ENCODE measurements around the gene EIF4G3. TPM values are rescaled to one million over a fixed set of nuclear protein-coding genes. Genes with fewer than 3 reads are reported as not detected.
A peak's percentile ranks its signal among the peaks of the same experiment; 100 is the strongest.
"Not testable (repeated sequence)": the region's sequence is repeated elsewhere in the genome, so short reads cannot be mapped to it uniquely, and the experiment has no call there.

Gene EIF4G3
- total and polyA plus RNA-seq, 5 donors = 17.9 to 48.5 (median 42.7) TPM

DNA sequence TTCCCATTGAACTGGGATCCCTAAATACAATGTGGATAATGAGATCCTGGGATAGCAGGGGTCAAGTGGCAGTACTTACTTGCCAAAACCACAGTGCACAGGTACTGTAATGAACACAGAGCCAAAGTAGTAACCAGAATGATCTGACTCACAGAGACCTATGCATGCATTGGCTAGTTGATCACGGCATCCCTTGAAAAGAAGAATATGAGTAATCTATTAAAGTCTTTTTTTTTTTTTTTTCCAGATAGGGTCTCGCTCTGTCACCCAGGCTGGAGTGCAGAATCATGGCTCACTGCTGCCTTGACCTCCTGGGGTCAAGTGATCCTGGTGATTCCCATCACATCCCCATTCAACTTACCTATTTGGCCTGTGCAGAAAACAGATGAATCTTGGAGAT is 29.4 kb upstream of the EIF4G3 start:
- Histone ChIP-seq H3K27ac (ENCODE audit: low read length) (no peak overlapping the region), H3K4me1 (ENCODE audit: control insufficient read depth, insufficient read depth, low read length) (no peaks in the 10 kb centered on the region), H3K27me3 (ENCODE audit: control insufficient read depth, insufficient read depth) (no peaks in the 10 kb centered on the region), H3K4me3 (ENCODE audit: low read length) (no peak overlapping the region), H3K9me3 (ENCODE audit: control insufficient read depth, low read length) (no peaks in the 10 kb centered on the region)
- ATAC-seq (no peak), DNase-seq (no peak)
- intact Hi-C loops (cut with DNase I) = no loop called here
- WGBS = 80% methylated on average over 2 of the region's 2 CpGs

DNA sequence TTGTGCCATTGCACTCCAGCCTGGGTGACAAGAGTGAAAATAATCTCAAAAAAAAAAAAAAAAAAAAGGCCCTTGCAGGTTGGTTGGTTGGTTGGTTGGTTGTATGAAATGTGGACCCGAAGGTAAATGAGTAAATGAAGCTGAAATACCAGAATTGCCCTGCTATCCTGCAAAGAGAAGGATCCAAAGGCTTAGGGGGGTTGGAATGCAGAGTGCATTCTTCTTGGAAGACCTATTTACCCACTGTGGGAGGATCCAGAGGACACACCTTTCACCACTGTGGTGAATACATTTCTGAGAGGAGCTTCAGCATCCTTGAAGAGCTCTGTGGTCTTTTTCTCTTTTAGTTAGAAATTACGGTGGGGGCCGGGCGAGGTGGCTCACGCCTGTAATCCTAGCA is 28.7 kb upstream of the EIF4G3 start:
- intact Hi-C loops (cut with DNase I) = no loop called here
- Histone ChIP-seq H3K27me3 (ENCODE audit: control insufficient read depth, insufficient read depth) (no peaks in the 10 kb centered on the region), H3K27ac (ENCODE audit: low read length) (no peak overlapping the region), H3K4me1 (ENCODE audit: control insufficient read depth, insufficient read depth, low read length) (no peaks in the 10 kb centered on the region), H3K9me3 (ENCODE audit: control insufficient read depth, low read length) (no peaks in the 10 kb centered on the region), H3K4me3 (ENCODE audit: low read length) (no peak overlapping the region)
- ATAC-seq = no peak
- DNase-seq = no peak
- 94% methylated on average over 5 of the region's 5 CpGs for WGBS

DNA sequence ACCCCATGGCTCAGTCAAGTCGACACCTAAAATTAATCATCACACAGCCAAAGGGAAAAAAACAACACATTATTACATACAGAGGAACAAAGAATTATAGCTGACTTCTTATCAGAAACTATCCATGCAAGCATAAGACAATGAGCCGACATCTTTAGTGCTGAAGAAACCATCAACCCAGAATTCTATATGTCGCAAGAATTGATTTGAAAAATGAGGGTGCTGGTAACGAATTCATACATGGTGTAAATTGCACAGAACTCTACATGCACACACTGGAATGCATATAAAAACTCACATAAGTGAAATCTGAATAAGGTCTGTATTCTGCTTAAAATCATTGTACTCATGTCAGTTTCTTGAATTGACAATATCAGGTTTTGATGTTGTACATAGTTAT is 25.0 kb upstream of the EIF4G3 start:
- H3K9me3 ChIP-seq (ENCODE audit: control insufficient read depth, low read length) = no peaks in the 10 kb centered on the region
- no peak for ATAC-seq
- H3K27ac ChIP-seq (ENCODE audit: low read length) = no peak overlapping the region
- intact Hi-C loops (cut with DNase I) = no loop called here
- WGBS = 89% methylated on average over 4 of the region's 4 CpGs
- H3K4me3 ChIP-seq (ENCODE audit: low read length) = no peak overlapping the region
- DNase-seq = no peak
- H3K4me1 ChIP-seq (ENCODE audit: control insufficient read depth, insufficient read depth, low read length) = no peaks in the 10 kb centered on the region
- H3K27me3 ChIP-seq (ENCODE audit: control insufficient read depth, insufficient read depth) = no peaks in the 10 kb centered on the region

DNA sequence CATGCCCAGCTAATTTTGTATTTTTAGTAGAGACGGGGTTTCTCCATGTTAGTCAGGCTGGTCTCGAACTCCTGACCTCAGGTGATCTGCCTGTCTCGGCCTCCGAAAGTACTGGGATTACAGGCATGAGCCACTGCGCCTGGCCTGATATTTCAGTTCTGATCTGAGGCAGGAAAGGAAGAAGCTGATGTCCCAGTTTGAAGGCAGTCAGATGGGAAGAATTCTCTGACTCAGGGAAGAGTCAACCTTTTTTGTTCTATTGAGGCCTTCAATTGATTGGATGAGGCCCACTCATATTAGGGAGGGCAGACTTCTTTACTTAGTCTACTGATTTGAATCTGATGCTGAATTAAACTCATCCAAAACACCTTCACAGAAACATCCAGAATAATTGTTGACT is 24.5 kb upstream of the EIF4G3 start:
- H3K9me3 ChIP-seq (ENCODE audit: control insufficient read depth, low read length); H3K27ac ChIP-seq (ENCODE audit: low read length); ATAC-seq; DNase-seq; H3K27me3 ChIP-seq (ENCODE audit: control insufficient read depth, insufficient read depth); H3K4me1 ChIP-seq (ENCODE audit: control insufficient read depth, insufficient read depth, low read length); intact Hi-C loops (cut with DNase I); H3K4me3 ChIP-seq (ENCODE audit: low read length): not testable (repeated sequence)
- WGBS = 95% methylated on average over 5 of the region's 5 CpGs

DNA sequence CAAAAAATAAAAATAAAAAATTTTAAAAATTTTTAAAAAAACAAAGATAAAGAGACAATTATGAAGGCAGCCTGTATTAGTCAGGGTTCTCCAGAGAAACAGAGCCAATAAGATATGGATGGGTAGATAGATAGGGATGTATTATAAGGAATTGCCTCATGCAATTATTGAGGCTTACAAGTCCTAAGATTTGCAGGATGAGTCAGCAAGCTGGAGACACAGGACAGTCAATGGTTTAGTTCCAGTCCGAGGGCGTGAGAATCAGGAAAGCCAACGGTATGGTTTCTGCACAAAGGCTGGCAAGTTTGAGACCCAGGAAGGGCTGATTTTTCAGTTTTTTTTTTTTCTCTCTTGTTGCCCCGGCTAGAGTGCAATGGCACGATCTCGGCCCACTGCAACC is 24.1 kb upstream of the EIF4G3 start:
- intact Hi-C loops (cut with DNase I) = no loop called here
- Histone ChIP-seq H3K4me3 (ENCODE audit: low read length) (no peak overlapping the region), H3K27me3 (ENCODE audit: control insufficient read depth, insufficient read depth) (no peaks in the 10 kb centered on the region), H3K9me3 (ENCODE audit: control insufficient read depth, low read length) (no peaks in the 10 kb centered on the region), H3K4me1 (ENCODE audit: control insufficient read depth, insufficient read depth, low read length) (no peaks in the 10 kb centered on the region), H3K27ac (ENCODE audit: low read length) (no peak overlapping the region)
- DNase-seq = no peak
- WGBS = 86% methylated on average over 6 of the region's 6 CpGs
- ATAC-seq = no peak

- no peak for ATAC-seq
- Histone ChIP-seq H3K9me3 (ENCODE audit: control insufficient read depth, low read length) (no peaks in the 10 kb centered on the region), H3K27ac (ENCODE audit: low read length) (no peak overlapping the region), H3K27me3 (ENCODE audit: control insufficient read depth, insufficient read depth) (no peaks in the 10 kb centered on the region), H3K4me3 (ENCODE audit: low read length) (no peak overlapping the region), H3K4me1 (ENCODE audit: control insufficient read depth, insufficient read depth, low read length) (no peaks in the 10 kb centered on the region)
- WGBS = 62% methylated on average over 4 of the region's 4 CpGs
- intact Hi-C loops (cut with DNase I) = loop anchor here (5.0 to 10.0 kb wide), 4 partner anchors 204 to 502 kb away; no protein-coding TSS in a partner anchor
- no peak for DNase-seq
Measured at GRCh38 chr1:21198929-21199328, 22.2 kb upstream of the EIF4G3 start.

- ATAC-seq = no peak
- Histone ChIP-seq H3K27ac (ENCODE audit: low read length) (no peak overlapping the region), H3K4me1 (ENCODE audit: control insufficient read depth, insufficient read depth, low read length) (no peaks in the 10 kb centered on the region), H3K9me3 (ENCODE audit: control insufficient read depth, low read length) (no peaks in the 10 kb centered on the region), H3K4me3 (ENCODE audit: low read length) (no peak overlapping the region), H3K27me3 (ENCODE audit: control insufficient read depth, insufficient read depth) (no peaks in the 10 kb centered on the region)
- intact Hi-C loops (cut with DNase I) = loop anchor here in 3 of 4 donors (10.0 kb wide), 2 partner anchors 198 to 208 kb away; no protein-coding TSS in a partner anchor
- DNase-seq = no peak
- 86% methylated on average over 4 of the region's 4 CpGs for WGBS
Measured at GRCh38 chr1:21192871-21193270, 16.2 kb upstream of the EIF4G3 start.

DNA sequence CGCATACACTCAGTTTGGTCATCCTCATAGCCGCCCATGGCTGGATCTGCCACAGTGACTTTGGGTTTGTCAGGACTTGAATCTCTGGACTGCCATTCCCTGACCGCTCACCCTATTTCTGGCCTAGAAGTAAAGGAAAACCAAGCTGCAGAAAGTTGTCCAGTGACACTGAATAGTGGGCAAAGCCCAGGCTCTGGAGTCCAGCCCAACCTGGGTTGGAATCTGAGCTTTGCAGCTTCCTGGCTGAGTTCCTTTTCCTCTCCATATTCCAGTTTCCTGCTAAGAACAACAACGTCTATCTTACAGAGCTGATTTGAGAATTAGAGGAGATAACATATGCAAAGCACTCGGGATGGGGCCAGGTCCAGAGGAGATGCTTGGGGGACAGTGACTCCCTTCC is 15.6 kb upstream of the EIF4G3 start:
- intact Hi-C loops (cut with DNase I) = loop anchor here in 3 of 4 donors (10.0 kb wide), 2 partner anchors 197 to 207 kb away; no protein-coding TSS in a partner anchor
- peak in 2 of 3 donors; percentile 25 to 57 for DNase-seq
- Histone ChIP-seq H3K9me3 (ENCODE audit: control insufficient read depth, low read length) (no peaks in the 10 kb centered on the region), H3K4me3 (ENCODE audit: low read length) (no peak overlapping the region), H3K27me3 (ENCODE audit: control insufficient read depth, insufficient read depth) (no peaks in the 10 kb centered on the region), H3K4me1 (ENCODE audit: control insufficient read depth, insufficient read depth, low read length) (no peaks in the 10 kb centered on the region), H3K27ac (ENCODE audit: low read length) (no peak overlapping the region)
- ATAC-seq = peak; percentile 52 to 60
- 56% methylated on average over 5 of the region's 5 CpGs for WGBS

DNA sequence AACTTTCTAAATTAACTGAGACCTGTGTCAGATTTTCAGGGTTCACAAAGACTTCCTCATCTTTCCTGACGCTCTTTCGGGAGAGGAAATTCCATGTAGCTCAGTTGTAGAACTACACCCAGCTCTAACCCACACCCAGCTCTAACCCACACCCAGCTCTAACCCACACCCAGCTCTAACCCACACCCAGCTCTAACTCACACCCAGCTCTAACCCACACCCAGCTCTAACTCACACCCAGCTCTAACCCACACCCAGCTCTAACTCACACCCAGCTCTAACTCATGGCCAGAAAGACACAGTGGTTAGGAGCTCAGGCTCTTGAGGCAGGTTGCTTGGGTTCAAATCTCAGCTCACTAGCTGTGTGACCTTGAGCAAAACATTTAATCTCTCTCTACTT is 14.1 kb upstream of the EIF4G3 start:
- not testable (repeated sequence) for H3K4me1 ChIP-seq (ENCODE audit: control insufficient read depth, insufficient read depth, low read length); H3K27me3 ChIP-seq (ENCODE audit: control insufficient read depth, insufficient read depth); H3K27ac ChIP-seq (ENCODE audit: low read length); H3K9me3 ChIP-seq (ENCODE audit: control insufficient read depth, low read length); H3K4me3 ChIP-seq (ENCODE audit: low read length); DNase-seq; ATAC-seq
- 52% methylated on average over 2 of the region's 2 CpGs for WGBS
- intact Hi-C loops (cut with DNase I) = loop anchor here in 3 of 4 donors (10.0 kb wide), 2 partner anchors 196 to 206 kb away; no protein-coding TSS in a partner anchor

DNA sequence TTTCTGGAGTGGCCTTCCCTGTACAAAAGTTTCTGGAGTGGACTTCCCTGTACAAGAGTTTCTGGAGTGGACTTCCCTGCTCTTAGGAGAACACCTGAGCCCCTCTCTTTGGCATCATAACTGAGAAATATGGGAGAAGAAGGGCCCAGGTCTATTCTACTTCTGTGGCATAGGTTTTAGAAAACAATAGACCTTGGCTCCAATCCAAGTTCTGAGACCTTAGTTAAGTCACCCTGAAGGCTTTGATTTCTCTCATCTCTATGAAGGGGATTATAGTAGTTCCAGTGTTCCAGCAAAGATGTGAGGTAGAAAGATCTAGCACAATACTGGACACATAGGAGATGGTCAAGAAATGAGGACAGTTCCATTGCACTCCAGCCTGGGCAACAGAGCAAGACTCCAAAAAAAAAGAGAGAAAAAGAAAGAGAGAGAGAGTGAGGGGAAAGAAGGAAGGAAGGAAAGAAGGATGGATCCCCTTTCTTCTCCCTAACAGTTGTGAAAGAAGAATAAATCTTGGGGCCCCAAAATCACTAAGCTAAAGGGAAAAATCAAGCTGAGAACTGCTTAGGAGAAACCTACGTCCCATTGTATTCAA is 13.3 kb upstream of the EIF4G3 start:
- no peak for DNase-seq
- 95% methylated on average over 1 of the region's 1 CpG for WGBS
- intact Hi-C loops (cut with DNase I) = loop anchor here in 3 of 4 donors (10.0 kb wide), 3 partner anchors 75 to 205 kb away; no protein-coding TSS in a partner anchor
- no peak overlapping the region for H3K27ac ChIP-seq (ENCODE audit: low read length)
- no peaks in the 10 kb centered on the region for H3K27me3 ChIP-seq (ENCODE audit: control insufficient read depth, insufficient read depth)
- H3K9me3 ChIP-seq (ENCODE audit: control insufficient read depth, low read length) = no peaks in the 10 kb centered on the region
- ATAC-seq = no peak
- H3K4me1 ChIP-seq (ENCODE audit: control insufficient read depth, insufficient read depth, low read length) = no peaks in the 10 kb centered on the region
- no peak overlapping the region for H3K4me3 ChIP-seq (ENCODE audit: low read length)

GRCh38 chr1:21189421-21189820 is 12.7 kb upstream of the EIF4G3 start:
- DNase-seq (no peak), ATAC-seq (no peak)
- intact Hi-C loops (cut with DNase I) = loop anchor here in 1 of 4 donors (10.0 kb wide), 1 partner anchor 75 kb away; no protein-coding TSS in a partner anchor
- H3K27ac ChIP-seq (ENCODE audit: low read length) = no peak overlapping the region
- WGBS = 59% methylated on average over 3 of the region's 3 CpGs
- no peaks in the 10 kb centered on the region for H3K27me3 ChIP-seq (ENCODE audit: control insufficient read depth, insufficient read depth)
- no peaks in the 10 kb centered on the region for H3K9me3 ChIP-seq (ENCODE audit: control insufficient read depth, low read length)
- H3K4me3 ChIP-seq (ENCODE audit: low read length) = no peak overlapping the region
- H3K4me1 ChIP-seq (ENCODE audit: control insufficient read depth, insufficient read depth, low read length) = no peaks in the 10 kb centered on the region

Data from right cardiac atrium (tissue), 5 donors.